Right lobe of liver (tissue), 6 donors: ENCODE data around the gene FLII. TPM values are rescaled to one million over a fixed set of nuclear protein-coding genes. Genes with fewer than 3 reads are reported as not detected.

Experiments
- ATAC-seq, 4 donors: fragments of 200-7000 bp; cut with Tn5 transposase; one replicate each; pipeline ENCODE4 v1.9.1; 2020; ENCODE audit warnings: mild to moderate bottlenecking in 4 of 4, moderate library complexity in 4 of 4
- DNase-seq, 3 donors: peaks; one replicate each; pipeline ENCODE4 v3.0.0-alpha.2; 2020
- H3K27ac ChIP-seq, 3 donors: fragments of 200-600 bp; one replicate each; pipeline ENCODE4 v1.8.0; 2022
- H3K27me3 ChIP-seq, 2 donors: fragments of 200-600 bp; one replicate each; pipeline ENCODE4 v1.8.0; 2022
- H3K36me3 ChIP-seq, 4 donors: fragments of 200-600 bp; sonication (generic) in 1 of 4; one replicate each; pipeline versions ENCODE4 v1.5.1 to v1.8.0; 2017 to 2022; ENCODE audit warnings: control low read depth in 1 of 4
- H3K4me1 ChIP-seq, 4 donors: fragments of 200-600 bp; sonication (generic) in 1 of 4; one replicate each; pipeline versions ENCODE4 v1.5.1 to v1.8.0; 2017 to 2022; ENCODE audit warnings: control low read depth in 1 of 4
- H3K4me3 ChIP-seq, 3 donors: fragments of 200-600 bp; one replicate each; pipeline ENCODE4 v1.8.0; 2022
- H3K9me3 ChIP-seq, 4 donors: fragments of 200-600 bp; sonication (generic) in 1 of 4; one replicate each; pipeline versions ENCODE4 v1.5.1 to v1.8.0; 2017 to 2022; ENCODE audit warnings: control low read depth in 1 of 4
- CTCF ChIP-seq, 4 donors: fragments of 200-600 bp in 3 of 4; fragments of 450-650 bp in 1 of 4; IDR thresholded peaks; one replicate each; pipeline versions ENCODE4 v1.5.1 to v1.8.0; 2016 to 2022; ENCODE audit warnings: antibody characterized with exemption in 4 of 4, mild to moderate bottlenecking in 2 of 4
- POLR2A ChIP-seq: fragments of 450-650 bp; IDR thresholded peaks from one replicate; pipeline ENCODE4 v1.6.1; 2017; ENCODE audit warnings: antibody characterized with exemption, mild to moderate bottlenecking
- WGBS: methylation state at CpG from one replicate; pipeline ENCODE4 v1.1.6; 2018; ENCODE audit warnings: low coverage, low lambda C conversion rate; ENCODE audit not compliant: insufficient coverage; ENCODE audit errors: missing lambda C conversion rate; 5-methylcytosine and 5-hydroxymethylcytosine counted together
- intact Hi-C, 2 donors: fragments of 100-400 bp; cut with DNase I; formaldehyde crosslinking; loops; one replicate each; pipeline versions ENCODE4 v1.11.2 to v1.14.1; 2022
- total RNA-seq, 6 experiments: library from RNA; depleted of rRNA in 2 of 6; stranded (reverse); fragments of >200 nt in 2 of 6; fragmentation: NEBNext Ultra II Directional in 3 of 6; extraction: Animal tissue kit (Norgen Biotek cat#: 25700) in 3 of 6; gene quantifications; one replicate each; pipeline versions ENCODE4 v1.1.0 to v1.2.4, GENCODE V29; 2016 to 2023
- donor health status: DM: no; HTN: yes; CAD: no.
- donor health status: DM: no; HTN: no; CAD: no.
- donor health status: DM: no; HTN: no; CAD: no.
- donor health status: DM: no; HTN: yes; CAD: no.
- donor health status: DM: no; HTN: yes; CAD: no.

FLII gene
- total RNA-seq, 6 experiments from 2014 or later = 89.0 to 171 (median 116) TPM

GRCh38 chr17:18246880-18247612, 11.5 kb downstream of the FLII start:
- no peak overlapping the region for H3K4me3 ChIP-seq
- no peaks in the 10 kb centered on the region for H3K9me3 ChIP-seq
- DNase-seq (no peak), ATAC-seq (peak in 1 of 4 donors; percentile 4)
- no peaks in the 10 kb centered on the region for H3K4me1 ChIP-seq
- TF ChIP-seq CTCF (IDR thresholded peaks at IDR 0.05) (no peak), POLR2A (no peak)
- intact Hi-C loops = no loop called here
- 78% methylated on average over 42 of the region's 46 CpGs for WGBS
- H3K27ac ChIP-seq = no peak overlapping the region
- H3K27me3 ChIP-seq = no peaks in the 10 kb centered on the region
- H3K36me3 ChIP-seq = peaks cover 7 to 65% (median 29%) of the 10 kb centered on the region in 4 donors

- peaks cover 7 to 57% (median 25%) of the 10 kb centered on the region in 4 donors for H3K36me3 ChIP-seq
- H3K9me3 ChIP-seq = no peaks in the 10 kb centered on the region
- H3K4me3 ChIP-seq = no peak overlapping the region
- TF ChIP-seq CTCF (IDR thresholded peaks at IDR 0.05) (no peak), POLR2A (no peak)
- ATAC-seq = no peak
- no peak overlapping the region for H3K27ac ChIP-seq
- no peak for DNase-seq
- no peaks in the 10 kb centered on the region for H3K4me1 ChIP-seq
- intact Hi-C loops = no loop called here
- WGBS = 92% methylated on average over 9 of the region's 24 CpGs
- no peaks in the 10 kb centered on the region for H3K27me3 ChIP-seq
Measured at GRCh38 chr17:18246109-18246725, 12.3 kb downstream of the FLII start.

- Histone ChIP-seq H3K4me3 (no peak overlapping the region), H3K4me1 (no peaks in the 10 kb centered on the region), H3K27ac (no peak overlapping the region), H3K9me3 (no peaks in the 10 kb centered on the region), H3K27me3 (no peaks in the 10 kb centered on the region), H3K36me3 (peaks cover 7 to 47% (median 23%) of the 10 kb centered on the region in 4 donors)
- ATAC-seq = no peak
- 68% methylated on average over 5 of the region's 21 CpGs for WGBS
- DNase-seq = no peak
- intact Hi-C loops = no loop called here
- TF ChIP-seq POLR2A (no peak), CTCF (IDR thresholded peaks at IDR 0.05) (no peak)
Measured at GRCh38 chr17:18245038-18245776, 13.3 kb downstream of the FLII start.

- 90% methylated on average over 4 of the region's 28 CpGs for WGBS
- peaks cover 5 to 16% (median 12%) of the 10 kb centered on the region in 4 donors for H3K36me3 ChIP-seq
Measured at GRCh38 chr17:18241229-18241871, 17.2 kb downstream of the FLII start.

More at GRCh38 chr17:18241229-18241871, 17.2 kb downstream of the FLII start:
- H3K9me3 ChIP-seq = no peaks in the 10 kb centered on the region
- no peaks in the 10 kb centered on the region for H3K27me3 ChIP-seq
- DNase-seq (no peak), ATAC-seq (no peak)
- intact Hi-C loops = no loop called here
- H3K4me1 ChIP-seq = no peaks in the 10 kb centered on the region
- TF ChIP-seq CTCF (IDR thresholded peaks at IDR 0.05) (no peak), POLR2A (no peak)
- no peak overlapping the region for H3K4me3 ChIP-seq
- no peak overlapping the region for H3K27ac ChIP-seq
